Stimulated activated CD4-positive, alpha-beta T cell treated with anti-CD3 and anti-CD28 coated beads, Interleukin-12 subunit alpha, Interleukin-12 subunit beta, amount 100 ng/mL, for 24 hours (primary cell): ENCODE measurements around the gene TNFRSF18.

Source experiments
- DNase-seq, 2 experiments: peaks; one replicate each; pipeline ENCODE4 v3.0.0-alpha.2; 2020; ENCODE audit warnings: low read depth in 2 of 2

Gene TNFRSF18

GRCh38 chr1:1213345-1214265 lies 7.2 kb upstream of the TNFRSF18 start, which contains the start of gene TNFRSF4:
TNFRSF4 (minus strand) TSS chr1:1214153; CDS start chr1:1214127, 26 bp downstream.
- DNase-seq = no peak

- no peak for DNase-seq
Measured at GRCh38 chr1:1212780-1213344, 6.5 kb upstream of the TNFRSF18 start.

GRCh38 chr1:1211541-1212441 lies 5.4 kb upstream of the TNFRSF18 start:
- DNase-seq = no peak

GRCh38 chr1:1210726-1211540 lies 4.5 kb upstream of the TNFRSF18 start:
- no peak for DNase-seq

- peak in 1 of 2 experiments; percentile 59 for DNase-seq
Measured at GRCh38 chr1:1208713-1209433, 2.5 kb upstream of the TNFRSF18 start.

- no peak for DNase-seq
Measured at GRCh38 chr1:1207571-1207892, 1.1 kb upstream of the TNFRSF18 start.

GRCh38 chr1:1206966-1207531 lies 657 bp upstream of the TNFRSF18 start:
- DNase-seq = no peak

- DNase-seq = no peak
Measured at GRCh38 chr1:1205769-1206375, 520 bp downstream of the TNFRSF18 start.

GRCh38 chr1:1204998-1205768 lies 1.2 kb downstream of the TNFRSF18 start:
- no peak for DNase-seq

GRCh38 chr1:1204425-1204920 lies 1.9 kb downstream of the TNFRSF18 start:
- DNase-seq = no peak

GRCh38 chr1:1203561-1204424 lies 2.6 kb downstream of the TNFRSF18 start:
- no peak for DNase-seq

- no peak for DNase-seq
Measured at GRCh38 chr1:1202831-1203560, 3.4 kb downstream of the TNFRSF18 start.

GRCh38 chr1:1200876-1201810 lies 5.2 kb downstream of the TNFRSF18 start:
- peak; percentile 79 to 81 for DNase-seq

- no peak for DNase-seq
Measured at GRCh38 chr1:1199961-1200875, 6.2 kb downstream of the TNFRSF18 start.
